Diencephalon (tissue), 1 donor: ENCODE data around the gene CDADC1. TPM values are rescaled to one million over a fixed set of nuclear protein-coding genes. Genes with fewer than 3 reads are reported as not detected.

Experiments used
- total RNA-seq: library from RNA; depleted of rRNA; stranded (reverse); fragments of >200 nt; gene quantifications from one replicate; pipeline ENCODE4 v1.2.3, GENCODE V29; 2014

CDADC1 gene
- total RNA-seq = 12.9 TPM

GRCh38 chr13:49247643-49248621 lies at the start of gene CDADC1:
Gene CDADC1, plus strand, starts transcription at chr13:49247925. Its CDS starts 113 bp downstream, at chr13:49248038.

GRCh38 chr13:49220036-49220855 lies 27.5 kb upstream of the CDADC1 start, which contains the start of gene MLNR:
Gene MLNR, plus strand, starts transcription at chr13:49220338. Its CDS starts 0 bp downstream, at chr13:49220338.

Other genes starting within 250 kb of the CDADC1 start
- gene MLNR, start 27.6 kb upstream of the CDADC1 start, total RNA-seq = not detected
- 53.1 TPM for gene CAB39L, start 196.1 kb downstream of the CDADC1 start, total RNA-seq
- 20.1 TPM for gene SETDB2, start 196.3 kb downstream of the CDADC1 start, total RNA-seq
- 20.8 TPM for gene PHF11, start 248.0 kb downstream of the CDADC1 start, total RNA-seq